ENCODE results near the gene ZCCHC17.
"Not testable (repeated sequence)": the region's sequence is repeated elsewhere in the genome, so short reads cannot be mapped to it uniquely, and the experiment has no call there.

The ZCCHC17 gene

GRCh38 chr1:31370565-31370964, 73.7 kb downstream of the ZCCHC17 start:
- no peak for DNase-seq (ENCODE audit: low read depth in 2 of 2)

- no peak for DNase-seq (ENCODE audit: low read depth in 2 of 2)
Observed at GRCh38 chr1:31371121-31371959, 74.5 kb downstream of the ZCCHC17 start.

- no peak for DNase-seq (ENCODE audit: low read depth in 2 of 2)
Observed at GRCh38 chr1:31372051-31372450, 75.2 kb downstream of the ZCCHC17 start.

- no peak for DNase-seq (ENCODE audit: low read depth in 2 of 2)
Observed at GRCh38 chr1:31372751-31373055, 75.9 kb downstream of the ZCCHC17 start.

- peak in 1 of 2 donors; percentile 8 for DNase-seq (ENCODE audit: low read depth in 2 of 2)
Observed at GRCh38 chr1:31373056-31373896, 76.4 kb downstream of the ZCCHC17 start, which contains the start of gene FABP3. FABP3 (minus strand) TSS chr1:31373076; CDS start chr1:31373014, 62 bp downstream.

- no peak for DNase-seq (ENCODE audit: low read depth in 2 of 2)
Observed at GRCh38 chr1:31373897-31374486, 77.2 kb downstream of the ZCCHC17 start.

GRCh38 chr1:31374511-31375196, 77.8 kb downstream of the ZCCHC17 start:
- DNase-seq (ENCODE audit: low read depth in 2 of 2) = no peak

- no peak for DNase-seq (ENCODE audit: low read depth in 2 of 2)
Observed at GRCh38 chr1:31376375-31377134, 79.7 kb downstream of the ZCCHC17 start.

GRCh38 chr1:31377364-31377863, 80.6 kb downstream of the ZCCHC17 start:
- no peak for DNase-seq (ENCODE audit: low read depth in 2 of 2)

GRCh38 chr1:31378001-31378400, 81.2 kb downstream of the ZCCHC17 start:
- DNase-seq (ENCODE audit: low read depth in 2 of 2) = no peak

GRCh38 chr1:31380181-31380580, 83.3 kb downstream of the ZCCHC17 start:
- no peak for DNase-seq (ENCODE audit: low read depth in 2 of 2)

GRCh38 chr1:31381394-31382294, 84.8 kb downstream of the ZCCHC17 start:
- no peak for DNase-seq (ENCODE audit: low read depth in 2 of 2)

- DNase-seq (ENCODE audit: low read depth in 2 of 2) = no peak
Observed at GRCh38 chr1:31382379-31382989, 85.7 kb downstream of the ZCCHC17 start.

- DNase-seq (ENCODE audit: low read depth in 2 of 2) = no peak
Observed at GRCh38 chr1:31383967-31384366, 87.1 kb downstream of the ZCCHC17 start.

GRCh38 chr1:31386576-31387243, 89.9 kb downstream of the ZCCHC17 start:
- DNase-seq (ENCODE audit: low read depth in 2 of 2) = not testable (repeated sequence)

GRCh38 chr1:31387612-31388011, 90.8 kb downstream of the ZCCHC17 start:
- no peak for DNase-seq (ENCODE audit: low read depth in 2 of 2)

GRCh38 chr1:31389616-31390015, 92.8 kb downstream of the ZCCHC17 start:
- no peak for DNase-seq (ENCODE audit: low read depth in 2 of 2)

- no peak for DNase-seq (ENCODE audit: low read depth in 2 of 2)
Observed at GRCh38 chr1:31390071-31390470, 93.2 kb downstream of the ZCCHC17 start.

GRCh38 chr1:31393463-31393862, 96.6 kb downstream of the ZCCHC17 start:
- no peak for DNase-seq (ENCODE audit: low read depth in 2 of 2)

Measured in stimulated activated CD4-positive, alpha-beta T cell treated with anti-CD3 and anti-CD28 coated beads, Interleukin-4, amount 100 ng/mL, for 48 hours (primary cell).